Stimulated activated CD4-positive, alpha-beta T cell treated with anti-CD3 and anti-CD28 coated beads, Interleukin-15, amount 100 ng/mL, for 1 hour (primary cell): ENCODE data around the gene RCOR2.
"Not testable (repeated sequence)": the region's sequence is repeated elsewhere in the genome, so short reads cannot be mapped to it uniquely, and the experiment has no call there.

Experiments used
- DNase-seq, 2 donors: peaks; one replicate each; pipeline ENCODE4 v3.0.0-alpha.2; 2020; ENCODE audit warnings: low read depth in 1 of 2, low spot score in 1 of 2

RCOR2 gene

GRCh38 chr11:63879598-63880402, 37.2 kb downstream of the RCOR2 start:
- DNase-seq: no peak

GRCh38 chr11:63877658-63878241, 39.2 kb downstream of the RCOR2 start:
- no peak for DNase-seq

GRCh38 chr11:63876616-63877015, 40.3 kb downstream of the RCOR2 start:
- DNase-seq: no peak

- no peak for DNase-seq
Measured at GRCh38 chr11:63875506-63876065, 41.4 kb downstream of the RCOR2 start.

GRCh38 chr11:63874511-63874910, 42.5 kb downstream of the RCOR2 start:
- no peak for DNase-seq

GRCh38 chr11:63873311-63873710, 43.7 kb downstream of the RCOR2 start:
- no peak for DNase-seq

- DNase-seq: no peak
Measured at GRCh38 chr11:63872800-63873197, 44.2 kb downstream of the RCOR2 start.

GRCh38 chr11:63871962-63872799, 44.8 kb downstream of the RCOR2 start:
- DNase-seq: no peak

- no peak for DNase-seq
Measured at GRCh38 chr11:63870351-63871140, 46.4 kb downstream of the RCOR2 start.

GRCh38 chr11:63869683-63870082, 47.3 kb downstream of the RCOR2 start:
- peak in 1 of 2 donors; percentile 20 for DNase-seq

- DNase-seq: no peak
Measured at GRCh38 chr11:63869171-63869591, 47.8 kb downstream of the RCOR2 start.

- DNase-seq: no peak
Measured at GRCh38 chr11:63868399-63869064, 48.4 kb downstream of the RCOR2 start.

- DNase-seq: no peak
Measured at GRCh38 chr11:63867511-63867910, 49.5 kb downstream of the RCOR2 start.

- DNase-seq: peak; percentile 38 to 40
Measured at GRCh38 chr11:63866211-63866610, 50.8 kb downstream of the RCOR2 start.

- DNase-seq: not testable (repeated sequence)
Measured at GRCh38 chr11:63863620-63864019, 53.3 kb downstream of the RCOR2 start.

- DNase-seq: no peak
Measured at GRCh38 chr11:63862923-63863322, 54.0 kb downstream of the RCOR2 start.
